ENCODE data around the gene GTF2F1.
"Not testable (repeated sequence)": the region's sequence is repeated elsewhere in the genome, so short reads cannot be mapped to it uniquely, and the experiment has no call there.

GTF2F1 gene

GRCh38 chr19:6354098-6354674, 38.8 kb downstream of the GTF2F1 start:
- no peak for DNase-seq

DNA sequence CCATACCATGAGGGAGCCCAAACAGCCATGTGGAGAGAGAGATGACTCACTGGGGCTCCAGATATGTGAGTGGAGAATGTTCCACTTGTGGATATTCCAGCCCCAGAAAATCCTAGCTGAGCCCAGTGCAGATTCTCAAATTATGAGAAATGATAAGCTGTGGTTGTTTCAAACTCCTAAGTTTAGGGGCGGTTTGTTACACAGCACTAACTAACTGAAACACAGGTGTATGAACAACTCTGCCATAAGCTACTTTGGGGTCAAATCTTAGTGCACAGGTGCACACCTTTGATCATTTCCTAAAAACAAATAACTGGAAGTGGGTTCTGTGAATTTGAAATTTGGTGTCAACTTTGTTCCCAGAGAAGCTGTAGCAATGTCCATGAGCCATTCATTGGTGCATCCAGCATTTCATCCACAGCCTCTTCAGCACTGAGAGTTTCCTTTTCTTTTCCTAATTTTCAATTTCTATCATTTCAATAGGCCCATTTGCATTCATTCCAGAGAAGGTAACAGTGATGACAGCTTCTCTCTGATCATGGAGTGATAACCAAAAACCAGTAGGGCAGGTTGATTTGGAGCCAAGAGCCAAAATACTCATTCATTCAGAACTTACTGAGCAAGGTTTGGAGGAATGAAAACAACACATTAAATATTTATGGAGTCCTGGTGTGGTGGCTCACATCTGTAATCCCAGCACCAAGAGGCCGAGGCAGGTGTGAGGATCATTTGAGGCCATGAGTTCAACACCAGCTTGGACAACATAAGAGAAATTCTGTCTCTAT, 40.4 kb downstream of the GTF2F1 start:
- DNase-seq = no peak

GRCh38 chr19:6350688-6351087, 42.3 kb downstream of the GTF2F1 start:
- DNase-seq = no peak

GRCh38 chr19:6349271-6349670, 43.7 kb downstream of the GTF2F1 start:
- not testable (repeated sequence) for DNase-seq

DNA sequence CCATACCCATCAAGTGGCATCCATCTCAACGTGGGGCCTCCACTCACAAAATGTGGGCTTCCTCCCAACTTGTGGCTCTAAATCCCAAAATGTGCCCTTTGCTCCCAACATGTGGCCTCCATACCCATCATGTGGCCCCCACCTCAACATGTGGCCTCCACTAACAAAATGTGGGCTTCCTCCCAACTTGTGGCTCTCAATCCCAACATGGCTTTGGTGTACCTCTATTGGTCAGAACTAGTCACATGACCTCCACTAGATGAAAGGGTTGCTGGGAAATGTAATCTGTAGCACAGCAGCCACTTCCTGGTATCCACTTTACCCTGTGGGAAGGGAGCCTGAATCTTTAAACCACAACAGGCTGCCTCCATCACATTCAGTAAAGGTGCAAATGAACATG, 49.5 kb downstream of the GTF2F1 start:
- DNase-seq = no peak

DNA sequence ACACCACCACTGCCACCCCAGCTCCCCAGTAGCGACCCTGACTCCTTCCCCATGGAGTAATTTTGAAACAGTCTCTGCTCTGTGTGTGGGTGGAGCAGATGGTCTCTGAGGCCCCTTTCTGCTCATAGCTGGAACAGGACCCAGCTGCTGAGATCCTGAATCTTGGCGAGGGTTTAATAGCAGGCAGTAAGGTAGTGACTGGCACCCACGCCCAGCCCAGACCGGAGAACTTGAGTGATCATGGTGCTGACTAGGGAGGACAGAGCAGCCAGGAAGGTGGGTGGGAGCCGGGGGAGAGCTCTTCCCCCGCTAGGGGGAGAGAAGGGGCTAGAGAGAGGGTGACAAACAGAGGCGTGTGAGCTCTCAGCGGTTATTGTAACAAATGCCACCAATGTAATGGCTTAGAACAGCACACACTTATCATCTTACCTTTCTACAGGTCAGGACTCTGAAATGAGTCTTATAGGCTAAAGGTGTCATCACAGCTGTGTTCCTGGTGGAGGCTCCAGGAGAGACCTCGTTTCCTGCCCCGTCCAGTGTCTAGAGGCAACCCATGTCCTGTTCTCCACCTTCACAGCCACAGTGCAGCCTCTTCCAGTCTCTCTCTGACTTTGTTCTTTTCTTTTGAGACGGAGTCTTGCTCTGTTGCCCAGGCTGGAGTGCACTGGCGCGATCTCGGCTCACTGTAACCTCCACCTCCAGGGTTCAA, 52.3 kb downstream of the GTF2F1 start:
- DNase-seq = no peak

- DNase-seq = no peak
Measured at GRCh38 chr19:6334490-6335285, 58.3 kb downstream of the GTF2F1 start.

GRCh38 chr19:6333439-6333838, 59.5 kb downstream of the GTF2F1 start, which contains the start of gene ACER1:
TSS of gene ACER1 (minus strand) at chr19:6333612. CDS start at chr19:6333551, 61 bp downstream.
- DNase-seq = no peak
